K562 (cell line): Measurements from ENCODE around the gene NINJ1. TPM values are rescaled to one million over a fixed set of nuclear protein-coding genes. Genes with fewer than 3 reads are reported as not detected.

Experiments used
- CHD2 ChIP-seq: IDR thresholded peaks from 2 replicates; pipeline ENCODE4 v1.6.1; 2011; ENCODE audit warnings: low read depth, low read length
- KLF1 ChIP-seq: fragments of 450-650 bp; IDR thresholded peaks from 2 replicates; pipeline ENCODE4 v1.6.1; 2016; ENCODE audit warnings: missing genetic modification characterization, missing compliant biosample characterization
- MAX ChIP-seq: sonication (generic); formaldehyde crosslinking; IDR thresholded peaks from 2 replicates; pipeline ENCODE4 v1.9.0; 2022; ENCODE audit warnings: mild to moderate bottlenecking, missing genetic modification reagents
- PBX2 ChIP-seq, 2 experiments: IDR thresholded peaks in 1 of 2; conservative IDR thresholded peaks in 1 of 2; 2 replicates each; pipeline ENCODE4 v1.6.1; 2016; ENCODE audit warnings: low read depth in 2 of 2, mild to moderate bottlenecking in 1 of 2, missing compliant biosample characterization in 1 of 2, missing genetic modification characterization in 1 of 2, moderate library complexity in 1 of 2
- PTRF ChIP-seq: fragments of 450-650 bp; IDR thresholded peaks from 2 replicates; pipeline ENCODE4 v1.6.1; 2016; ENCODE audit warnings: mild to moderate bottlenecking, missing genetic modification characterization, missing compliant biosample characterization
- PYGO2 ChIP-seq: fragments of 450-650 bp; IDR thresholded peaks from 2 replicates; pipeline ENCODE4 v1.6.1; 2016; ENCODE audit warnings: mild to moderate bottlenecking, missing genetic modification characterization, moderate library complexity, missing compliant biosample characterization
- SRSF7 ChIP-seq: fragments of 200-400 bp; formaldehyde crosslinking; optimal IDR thresholded peaks from 2 replicates; pipeline ENCODE3; 2017; ENCODE audit warnings: mild to moderate bottlenecking, low read depth, low read length
- THRAP3 ChIP-seq: fragments of 450-650 bp; IDR thresholded peaks from 2 replicates; pipeline ENCODE4 v1.6.1; 2016; ENCODE audit warnings: mild to moderate bottlenecking, inconsistent platforms, borderline replicate concordance
- TRIM24 ChIP-seq, 2 experiments: fragments of 450-650 bp; IDR thresholded peaks; 2 replicates each; pipeline ENCODE4 v1.6.1; 2016
- ZNF23 ChIP-seq: fragments of 250-450 bp; sonication (Bioruptor Pico); IDR thresholded peaks from 2 replicates; pipeline ENCODE4 v1.4.0; 2020; ENCODE audit warnings: mild to moderate bottlenecking
- ZNF717 ChIP-seq: fragments of 250-450 bp; sonication (Bioruptor Pico); IDR thresholded peaks from 2 replicates; pipeline ENCODE4 v1.5.0; 2021
- polyA plus RNA-seq, 8 experiments: library from polyadenylated mRNA; depleted of rRNA in 4 of 8; stranded (reverse) in 5 of 8; unstranded in 3 of 8; fragments of >200 nt; fragmentation: Nextera tagmentation in 2 of 8; fragmentation: Illumina TruSeq in 1 of 8; extraction: Ambion mirVana in 2 of 8; extraction: Trizol in 1 of 8; gene quantifications; 2 replicates each; pipeline versions ENCODE4 v1.2.1 to v1.2.3, GENCODE V29; 2011 to 2014; ENCODE audit warnings: inconsistent platforms in 1 of 8, missing spikeins in 1 of 8
- total RNA-seq, 7 experiments: library from RNA; depleted of rRNA in 6 of 7; stranded (reverse); fragments of >200 nt in 6 of 7; fragmentation: Illumina TruSeq in 2 of 7; extraction: Trizol in 2 of 7; gene quantifications; 2 replicates each; pipeline versions ENCODE4 v1.2.1 to v1.2.3, GENCODE V29; 2011 to 2021; ENCODE audit warnings: low replicate concordance in 1 of 7
- TF ChIP-seq, protein P1 (sequence below), 2 experiments: fragments of 450-650 bp; formaldehyde crosslinking in 1 of 2; IDR thresholded peaks; 2 replicates each; pipeline versions ENCODE4 v1.4.0 to v1.6.1; 2014 to 2020; ENCODE audit warnings: mild to moderate bottlenecking in 2 of 2, borderline replicate concordance in 1 of 2, low read depth in 1 of 2

NINJ1 gene
- total and polyA plus RNA-seq, 9 of the 15 experiments (the other 6 are each of a cell fraction or from before 2014, with no cell fraction given): 0.13 to 8.4 (median 4.9) TPM

DNA sequence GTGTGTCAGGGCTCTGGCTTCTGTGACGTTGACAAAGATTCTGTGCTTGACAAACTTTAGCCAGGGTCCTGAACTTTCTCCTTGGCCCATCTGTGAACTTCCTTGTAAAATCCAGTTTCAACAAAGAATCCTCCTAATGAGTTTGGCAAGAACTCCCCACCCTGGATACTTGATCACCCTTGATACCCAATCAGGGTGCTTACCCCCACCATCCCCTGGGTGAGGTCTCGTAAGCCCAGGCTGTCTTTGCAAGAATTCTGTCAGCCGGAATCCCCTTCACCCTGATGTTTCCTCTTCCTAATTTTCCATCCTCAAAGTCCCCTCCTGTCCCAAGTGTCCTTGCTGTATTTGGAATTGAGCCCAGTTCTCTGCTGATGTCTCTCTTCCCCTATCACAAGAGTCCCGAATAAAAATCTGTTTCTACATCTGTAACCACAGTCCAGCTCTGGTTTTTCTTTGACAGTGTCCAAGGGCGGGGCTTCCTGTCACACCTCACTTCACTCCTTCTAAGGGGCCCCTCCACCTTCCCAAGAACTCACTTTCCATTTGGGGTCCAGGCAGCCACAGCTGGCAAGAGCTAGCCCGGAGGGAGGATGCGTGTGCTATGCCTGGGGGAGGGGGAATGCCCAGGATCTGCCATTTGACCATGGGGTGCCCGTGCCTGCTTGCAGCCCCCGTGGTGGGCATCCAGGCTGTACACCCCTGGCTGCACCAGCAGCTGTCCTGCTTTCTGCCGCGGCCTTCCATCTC is 40.7 kb downstream of the NINJ1 start (continued):
- TF ChIP-seq, protein P1, sequence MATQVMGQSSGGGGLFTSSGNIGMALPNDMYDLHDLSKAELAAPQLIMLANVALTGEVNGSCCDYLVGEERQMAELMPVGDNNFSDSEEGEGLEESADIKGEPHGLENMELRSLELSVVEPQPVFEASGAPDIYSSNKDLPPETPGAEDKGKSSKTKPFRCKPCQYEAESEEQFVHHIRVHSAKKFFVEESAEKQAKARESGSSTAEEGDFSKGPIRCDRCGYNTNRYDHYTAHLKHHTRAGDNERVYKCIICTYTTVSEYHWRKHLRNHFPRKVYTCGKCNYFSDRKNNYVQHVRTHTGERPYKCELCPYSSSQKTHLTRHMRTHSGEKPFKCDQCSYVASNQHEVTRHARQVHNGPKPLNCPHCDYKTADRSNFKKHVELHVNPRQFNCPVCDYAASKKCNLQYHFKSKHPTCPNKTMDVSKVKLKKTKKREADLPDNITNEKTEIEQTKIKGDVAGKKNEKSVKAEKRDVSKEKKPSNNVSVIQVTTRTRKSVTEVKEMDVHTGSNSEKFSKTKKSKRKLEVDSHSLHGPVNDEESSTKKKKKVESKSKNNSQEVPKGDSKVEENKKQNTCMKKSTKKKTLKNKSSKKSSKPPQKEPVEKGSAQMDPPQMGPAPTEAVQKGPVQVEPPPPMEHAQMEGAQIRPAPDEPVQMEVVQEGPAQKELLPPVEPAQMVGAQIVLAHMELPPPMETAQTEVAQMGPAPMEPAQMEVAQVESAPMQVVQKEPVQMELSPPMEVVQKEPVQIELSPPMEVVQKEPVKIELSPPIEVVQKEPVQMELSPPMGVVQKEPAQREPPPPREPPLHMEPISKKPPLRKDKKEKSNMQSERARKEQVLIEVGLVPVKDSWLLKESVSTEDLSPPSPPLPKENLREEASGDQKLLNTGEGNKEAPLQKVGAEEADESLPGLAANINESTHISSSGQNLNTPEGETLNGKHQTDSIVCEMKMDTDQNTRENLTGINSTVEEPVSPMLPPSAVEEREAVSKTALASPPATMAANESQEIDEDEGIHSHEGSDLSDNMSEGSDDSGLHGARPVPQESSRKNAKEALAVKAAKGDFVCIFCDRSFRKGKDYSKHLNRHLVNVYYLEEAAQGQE (IDR thresholded peaks at IDR 0.05; ENCODE audit: borderline replicate concordance): no peak
- TF ChIP-seq, protein P1 (CRISPR knock-in tag; IDR thresholded peaks at IDR 0.05; ENCODE audit: low read depth): no peak
- TF ChIP-seq TRIM24 (IDR thresholded peaks at IDR 0.05) (no peak), CHD2 (no peak), THRAP3 (no peak), MAX (CRISPR knock-in tag) (no peak; the same call in 1 of the 2 replicates), PBX2 (CRISPR knock-in tag; IDR thresholded peaks at IDR 0.05; ENCODE audit: low read depth) (no peak), PBX2 (tag; conservative IDR thresholded peaks at IDR 0.05; ENCODE audit: low read depth) (no peak), SRSF7 (no peak), PYGO2 (tag) (no peak), ZNF717 (CRISPR knock-in tag) (no peak), KLF1 (tag) (no peak), PTRF (tag) (no peak), ZNF23 (CRISPR knock-in tag) (no peak)
